ENCODE results near the gene LAMC2.

LAMC2 gene

GRCh38 chr1:183290628-183291027 lies 104.6 kb downstream of the LAMC2 start:
- DNase-seq = no peak

GRCh38 chr1:183291216-183291762 lies 105.2 kb downstream of the LAMC2 start:
- no peak for DNase-seq

GRCh38 chr1:183291802-183292514 lies 105.9 kb downstream of the LAMC2 start:
- no peak for DNase-seq

- no peak for DNase-seq
These were observed 107.2 kb downstream of the LAMC2 start for GRCh38 chr1:183293241-183293640.

- no peak for DNase-seq
These were observed 107.8 kb downstream of the LAMC2 start for GRCh38 chr1:183293876-183294275.

All from activated naive CD4-positive, alpha-beta T cell (primary cell).